Amniotic epithelial cell (primary cell): Measurements from ENCODE around the gene LMOD3.

Experiments used
- DNase-seq: peaks from one replicate; pipeline ENCODE4 v3.0.0-alpha.2; 2010; ENCODE audit warnings: low read depth

The LMOD3 gene

DNA sequence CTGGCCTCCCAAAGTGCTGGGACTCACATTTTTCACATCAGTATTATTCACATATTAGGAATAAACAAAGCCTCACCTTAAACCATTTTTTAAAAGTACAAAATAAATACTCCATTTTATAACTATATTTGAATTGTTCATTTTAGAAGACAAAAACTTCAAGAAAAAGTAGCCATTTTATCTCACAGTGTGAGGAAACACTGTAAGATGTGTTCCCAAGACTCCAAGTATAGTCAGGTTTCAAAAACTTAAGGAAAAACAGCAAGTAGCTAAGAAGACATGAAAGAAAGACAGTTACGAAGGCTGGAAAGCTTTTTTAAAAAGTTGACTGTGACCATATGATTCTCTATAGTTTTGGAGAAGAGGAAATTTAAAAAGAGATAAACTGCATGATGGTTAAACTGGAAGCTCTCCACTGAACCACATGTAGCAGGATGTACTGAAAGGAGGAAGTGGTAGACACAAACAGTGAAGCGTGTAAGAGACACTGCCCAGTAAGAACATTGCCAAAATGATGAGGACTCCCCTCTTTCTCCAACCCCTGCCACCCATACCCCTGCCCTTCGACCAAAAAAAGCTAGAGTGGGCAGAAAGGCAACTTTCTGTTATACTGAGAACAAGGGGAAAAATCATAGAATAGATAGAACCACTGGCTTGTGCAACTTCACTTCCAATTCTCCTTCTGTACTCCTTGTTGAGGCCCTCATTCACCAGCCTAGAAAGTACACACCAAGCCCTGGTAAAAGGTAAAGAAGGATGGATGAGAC is 64.0 kb downstream of the LMOD3 start:
- DNase-seq: no peak
